ENCODE measurements around the gene NPY1R. TPM values are rescaled to one million over a fixed set of nuclear protein-coding genes. Genes with fewer than 3 reads are reported as not detected.

NPY1R gene
- 10 to 100 TPM; 11.5 to 51.1 (median 37.9) TPM for total RNA-seq

DNA sequence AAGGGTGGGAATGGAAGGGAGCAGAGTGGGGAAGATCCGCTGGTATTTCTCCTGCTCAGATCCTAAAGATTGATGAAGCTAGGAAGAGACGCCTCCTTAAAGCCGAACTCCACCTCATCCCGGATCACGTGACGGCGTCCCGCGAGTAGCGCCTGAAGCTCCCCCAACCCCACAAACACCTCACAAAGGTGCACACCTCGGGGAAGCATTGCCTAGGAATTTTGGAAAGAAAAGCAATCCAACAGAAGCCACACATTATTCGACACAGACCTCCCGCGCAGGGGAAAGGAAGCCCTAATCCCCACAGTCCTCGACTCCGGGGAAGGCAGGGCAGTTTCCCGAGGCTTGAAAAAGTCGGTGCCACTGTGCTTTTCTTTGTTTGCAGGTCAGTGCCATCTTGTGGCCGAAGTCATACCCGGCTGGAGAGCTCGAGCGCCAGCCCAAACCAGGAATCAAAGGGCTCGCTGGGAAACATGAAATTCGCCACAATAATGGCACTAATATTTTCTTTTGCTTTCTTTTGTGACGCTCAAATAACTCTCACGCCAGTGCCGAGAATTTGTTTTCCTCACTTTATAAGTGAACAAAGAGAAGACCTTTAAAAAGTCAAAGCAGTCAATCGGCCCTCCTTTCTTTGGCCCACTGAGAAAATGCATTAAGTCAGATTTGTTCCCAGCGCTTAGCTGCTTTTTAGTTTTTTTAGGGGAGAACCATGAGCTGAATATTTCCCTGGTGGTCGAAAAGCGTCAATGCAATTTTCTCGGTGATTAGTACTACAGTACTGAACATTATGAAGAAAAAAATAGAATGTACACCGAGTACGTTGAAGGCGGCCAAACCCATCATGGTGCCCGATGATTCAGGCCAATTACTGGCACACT, at the start of gene NPY1R:
Gene NPY1R, minus strand, starts transcription at position 71 of the 881 bp plus-strand sequence. CDS start 6,042 bp downstream, outside the sequence.
- ATAC-seq (ENCODE audit: low FRiP score) (peak; percentile 90), DNase-seq (ENCODE audit: low spot score) (no peak)
- TF ChIP-seq, protein P1, sequence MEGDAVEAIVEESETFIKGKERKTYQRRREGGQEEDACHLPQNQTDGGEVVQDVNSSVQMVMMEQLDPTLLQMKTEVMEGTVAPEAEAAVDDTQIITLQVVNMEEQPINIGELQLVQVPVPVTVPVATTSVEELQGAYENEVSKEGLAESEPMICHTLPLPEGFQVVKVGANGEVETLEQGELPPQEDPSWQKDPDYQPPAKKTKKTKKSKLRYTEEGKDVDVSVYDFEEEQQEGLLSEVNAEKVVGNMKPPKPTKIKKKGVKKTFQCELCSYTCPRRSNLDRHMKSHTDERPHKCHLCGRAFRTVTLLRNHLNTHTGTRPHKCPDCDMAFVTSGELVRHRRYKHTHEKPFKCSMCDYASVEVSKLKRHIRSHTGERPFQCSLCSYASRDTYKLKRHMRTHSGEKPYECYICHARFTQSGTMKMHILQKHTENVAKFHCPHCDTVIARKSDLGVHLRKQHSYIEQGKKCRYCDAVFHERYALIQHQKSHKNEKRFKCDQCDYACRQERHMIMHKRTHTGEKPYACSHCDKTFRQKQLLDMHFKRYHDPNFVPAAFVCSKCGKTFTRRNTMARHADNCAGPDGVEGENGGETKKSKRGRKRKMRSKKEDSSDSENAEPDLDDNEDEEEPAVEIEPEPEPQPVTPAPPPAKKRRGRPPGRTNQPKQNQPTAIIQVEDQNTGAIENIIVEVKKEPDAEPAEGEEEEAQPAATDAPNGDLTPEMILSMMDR (IDR thresholded peaks at IDR 0.05): no peak

DNA sequence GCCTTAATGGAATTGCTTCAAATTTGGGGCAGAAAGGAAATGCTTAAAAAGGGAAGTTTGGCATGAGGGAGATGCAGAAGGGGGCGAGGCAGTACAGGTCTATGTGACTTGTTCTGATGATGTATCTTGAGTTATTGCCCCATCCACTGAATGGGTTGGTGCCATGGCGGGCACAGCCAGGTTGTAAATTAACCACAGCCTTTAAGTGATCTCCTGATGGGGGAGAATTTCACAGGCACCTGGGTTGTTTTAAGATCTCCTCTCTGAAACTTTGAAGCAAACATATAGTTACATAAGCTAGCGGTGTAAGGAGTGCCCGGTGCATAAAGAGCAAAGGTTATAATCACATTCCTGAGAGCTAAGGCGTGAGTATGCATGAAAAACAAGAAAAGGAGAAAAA, 48.3 kb upstream of the NPY1R start:
- no peak for ATAC-seq (ENCODE audit: low FRiP score)
- no peak for DNase-seq (ENCODE audit: low spot score)
- TF ChIP-seq, protein P1 (IDR thresholded peaks at IDR 0.05): no peak

DNA sequence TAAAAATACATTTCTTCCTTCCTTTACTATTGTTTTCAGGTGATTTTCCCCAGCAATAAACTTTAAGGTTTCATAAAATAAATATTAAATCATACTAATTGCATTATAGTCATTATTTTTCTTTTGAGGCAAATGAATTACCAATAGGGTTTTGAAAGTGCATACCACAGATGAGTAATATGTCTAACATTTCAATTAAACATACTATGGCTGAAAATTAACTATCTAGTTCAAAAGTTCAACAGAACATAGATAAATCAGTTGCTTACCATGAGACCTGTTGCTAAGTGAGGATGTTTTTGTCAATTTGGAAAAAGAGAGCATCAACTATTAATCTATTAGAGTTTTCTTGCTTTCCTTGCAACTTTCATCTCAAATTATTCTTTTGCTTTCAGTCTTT, 46.3 kb upstream of the NPY1R start:
- TF ChIP-seq, protein P1 (IDR thresholded peaks at IDR 0.05): no peak
- ATAC-seq (ENCODE audit: low FRiP score) (no peak), DNase-seq (ENCODE audit: low spot score) (no peak)

DNA sequence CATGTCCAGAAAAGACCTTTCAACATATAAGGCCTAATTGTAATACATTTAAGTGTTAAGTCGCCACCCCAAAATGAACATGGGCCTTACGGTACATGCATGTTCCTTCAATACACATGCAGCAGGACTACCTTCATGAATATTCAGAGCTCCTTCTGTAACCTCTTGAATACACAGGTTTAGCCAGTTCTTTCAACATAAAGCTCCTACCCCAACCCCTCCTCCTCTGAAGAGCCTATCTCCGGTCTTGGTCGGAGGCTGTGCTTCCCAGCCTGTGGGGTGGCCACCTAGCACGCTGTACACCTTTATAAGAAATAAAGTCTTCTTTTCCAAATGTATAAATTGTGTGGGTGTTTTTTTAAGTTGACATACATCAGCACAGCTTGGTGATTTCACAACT, 39.6 kb upstream of the NPY1R start:
- TF ChIP-seq, protein P1 (IDR thresholded peaks at IDR 0.05): no peak
- ATAC-seq (ENCODE audit: low FRiP score): no peak
- DNase-seq (ENCODE audit: low spot score): no peak

DNA sequence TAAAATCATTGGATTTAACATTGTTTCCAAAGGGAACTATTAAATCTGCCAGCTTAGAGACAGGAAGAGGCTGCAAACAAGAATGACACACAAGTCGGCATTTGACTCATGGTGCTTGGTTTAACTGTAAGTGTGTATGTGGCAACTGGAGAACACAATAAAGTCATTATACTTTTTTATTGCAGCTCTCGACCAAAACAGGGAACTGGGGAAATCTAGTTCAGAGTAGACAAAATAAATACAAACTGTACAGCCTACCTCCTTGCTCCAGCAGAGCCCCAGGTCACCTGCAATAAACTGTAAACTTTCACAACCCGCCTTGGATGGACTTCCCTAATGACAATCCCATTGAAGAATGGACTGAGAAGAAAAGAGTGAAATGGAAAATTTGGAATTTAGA, 35.3 kb upstream of the NPY1R start:
- DNase-seq (ENCODE audit: low spot score) (no peak), ATAC-seq (ENCODE audit: low FRiP score) (no peak)
- TF ChIP-seq, protein P1 (IDR thresholded peaks at IDR 0.05): no peak

DNA sequence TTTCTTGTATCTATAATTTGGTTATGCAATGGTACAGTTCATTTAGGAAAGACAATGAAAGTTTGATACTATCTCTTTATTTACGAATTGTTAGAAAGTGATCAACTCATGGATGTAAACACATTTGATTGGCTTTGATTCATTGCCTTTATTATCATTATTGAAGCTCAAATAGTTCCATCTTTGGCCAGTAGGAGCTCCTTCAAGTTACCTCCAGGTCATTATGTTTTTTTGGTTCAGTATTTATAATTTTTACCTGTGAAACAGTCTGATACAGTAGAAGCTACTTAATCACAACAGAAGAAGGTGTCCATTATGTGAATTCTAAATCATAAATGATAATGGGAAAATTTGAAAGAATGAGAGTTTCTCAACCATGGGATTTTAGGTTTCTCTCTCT, 23.7 kb upstream of the NPY1R start:
- DNase-seq (ENCODE audit: low spot score): no peak
- no peak for ATAC-seq (ENCODE audit: low FRiP score)
- TF ChIP-seq, protein P1 (IDR thresholded peaks at IDR 0.05): no peak

DNA sequence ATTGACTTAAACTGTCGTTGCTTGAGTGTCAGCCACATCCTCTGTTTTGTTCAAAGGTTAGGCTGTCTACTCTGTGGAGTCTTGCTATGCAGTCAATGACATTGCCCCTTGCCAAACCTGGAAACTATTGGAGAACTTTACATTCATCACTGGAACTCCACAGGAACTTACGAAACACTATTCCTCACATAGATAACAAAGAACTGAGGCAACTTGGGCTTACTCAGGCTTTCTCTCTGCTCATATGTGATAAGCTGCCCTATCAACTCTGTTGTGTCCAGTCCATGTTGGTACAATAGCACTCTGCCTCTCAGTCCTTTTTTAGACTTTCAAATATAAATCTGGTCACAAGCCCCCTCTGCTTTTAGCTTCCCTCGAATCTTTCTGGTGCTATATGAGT, 20.7 kb upstream of the NPY1R start:
- ATAC-seq (ENCODE audit: low FRiP score) (no peak), DNase-seq (ENCODE audit: low spot score) (no peak)
- TF ChIP-seq, protein P1 (IDR thresholded peaks at IDR 0.05): no peak
